ENCODE data around the gene FAM110A.
"Not testable (repeated sequence)": the region's sequence is repeated elsewhere in the genome, so short reads cannot be mapped to it uniquely, and the experiment has no call there.

Gene FAM110A

GRCh38 chr20:844473-845225 is 11.1 kb downstream of the FAM110A start:
- peak; percentile 71 to 89 (median 77) for DNase-seq (ENCODE audit: low read depth in 3 of 3)

- DNase-seq (ENCODE audit: low read depth in 3 of 3), result no peak
These were observed 11.8 kb downstream of the FAM110A start for GRCh38 chr20:845226-845868.

DNA sequence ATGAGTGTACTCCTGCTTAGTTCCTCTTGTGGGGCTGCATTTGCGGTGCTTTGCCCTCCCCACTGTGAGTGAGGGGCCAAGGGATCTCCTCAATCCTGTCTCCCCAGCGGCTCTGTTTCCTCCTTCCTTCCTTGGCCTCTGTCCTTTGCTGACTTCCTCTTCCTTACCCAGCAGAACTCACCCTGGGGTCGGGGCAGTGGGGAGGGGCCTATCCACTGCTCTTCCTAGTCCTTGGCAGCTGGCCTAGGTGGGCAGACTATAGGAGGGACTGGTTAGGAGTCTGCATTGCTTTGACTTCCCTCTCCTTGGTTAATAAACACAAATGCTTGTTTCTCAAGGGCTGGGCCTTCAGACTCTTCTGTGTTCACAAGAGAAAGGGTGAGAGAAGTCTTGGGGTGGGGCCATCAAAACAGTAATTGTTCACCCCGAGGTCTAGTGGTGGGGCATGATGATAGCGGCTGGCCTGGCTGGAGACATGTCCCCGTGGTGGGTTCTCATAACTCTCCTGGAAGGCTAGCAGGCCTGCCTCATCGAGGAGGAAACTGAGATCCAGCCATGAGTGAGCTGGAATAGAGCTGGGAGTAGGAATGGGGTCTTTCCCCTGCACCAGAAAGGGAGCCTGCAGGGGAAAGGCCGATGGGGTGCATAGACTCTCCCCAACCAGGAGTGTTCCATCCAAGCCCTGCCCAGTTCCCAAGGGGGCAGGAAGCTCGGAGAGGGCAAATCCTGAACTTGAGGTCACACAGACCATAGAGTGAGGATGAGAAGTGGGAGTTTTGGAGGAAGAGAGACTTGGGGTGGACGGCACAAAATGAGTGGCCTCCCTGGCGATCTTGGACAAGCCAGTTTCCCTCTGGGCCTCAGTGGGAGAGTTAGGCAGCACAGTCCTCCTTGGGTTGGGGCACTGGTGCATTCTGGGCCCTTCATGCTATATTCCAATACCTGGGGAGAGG is 12.7 kb downstream of the FAM110A start:
- DNase-seq (ENCODE audit: low read depth in 3 of 3), result no peak

GRCh38 chr20:846894-847278 is 13.4 kb downstream of the FAM110A start:
- DNase-seq (ENCODE audit: low read depth in 3 of 3), result no peak

DNA sequence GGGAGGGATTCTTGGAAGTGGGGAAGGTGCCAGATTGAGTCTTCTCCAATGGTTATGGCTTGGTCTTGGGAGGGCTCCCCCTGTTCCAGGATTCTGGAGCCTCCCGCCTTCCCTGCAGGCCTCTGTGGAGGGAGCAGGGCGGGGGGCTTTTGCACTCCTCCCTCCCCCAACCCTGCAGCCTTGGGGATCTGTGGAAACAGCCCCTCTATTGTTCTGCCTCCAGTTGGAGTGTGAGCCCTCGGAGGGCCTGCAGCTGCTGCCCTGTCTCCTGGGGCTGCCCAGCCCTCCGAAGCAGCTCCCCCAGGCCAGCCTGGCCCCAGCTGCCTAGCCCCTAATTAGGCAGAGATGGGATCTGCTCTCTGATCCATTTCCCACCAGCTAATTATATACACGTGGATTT is 14.7 kb downstream of the FAM110A start:
- no peak for DNase-seq (ENCODE audit: low read depth in 3 of 3)

DNA sequence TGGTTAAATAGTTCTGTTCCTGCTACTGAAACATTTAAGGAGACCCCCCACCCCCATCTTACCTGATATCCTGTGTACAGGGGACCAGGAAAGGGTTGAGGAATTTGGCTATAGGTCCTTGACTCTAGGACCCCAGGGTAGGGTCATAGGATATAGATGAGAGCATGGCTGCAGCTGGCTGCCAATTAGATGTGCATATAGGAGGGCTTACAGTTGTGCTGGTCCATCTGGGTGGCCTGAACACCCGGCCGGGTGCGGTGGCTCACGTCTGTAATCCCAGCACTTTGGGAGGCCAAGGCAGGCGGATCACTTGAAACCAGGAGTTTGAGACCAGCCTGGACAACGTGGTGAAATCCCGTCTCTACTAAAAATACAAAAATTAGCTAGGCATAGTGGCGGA is 15.2 kb downstream of the FAM110A start:
- DNase-seq (ENCODE audit: low read depth in 3 of 3), result not testable (repeated sequence)

DNA sequence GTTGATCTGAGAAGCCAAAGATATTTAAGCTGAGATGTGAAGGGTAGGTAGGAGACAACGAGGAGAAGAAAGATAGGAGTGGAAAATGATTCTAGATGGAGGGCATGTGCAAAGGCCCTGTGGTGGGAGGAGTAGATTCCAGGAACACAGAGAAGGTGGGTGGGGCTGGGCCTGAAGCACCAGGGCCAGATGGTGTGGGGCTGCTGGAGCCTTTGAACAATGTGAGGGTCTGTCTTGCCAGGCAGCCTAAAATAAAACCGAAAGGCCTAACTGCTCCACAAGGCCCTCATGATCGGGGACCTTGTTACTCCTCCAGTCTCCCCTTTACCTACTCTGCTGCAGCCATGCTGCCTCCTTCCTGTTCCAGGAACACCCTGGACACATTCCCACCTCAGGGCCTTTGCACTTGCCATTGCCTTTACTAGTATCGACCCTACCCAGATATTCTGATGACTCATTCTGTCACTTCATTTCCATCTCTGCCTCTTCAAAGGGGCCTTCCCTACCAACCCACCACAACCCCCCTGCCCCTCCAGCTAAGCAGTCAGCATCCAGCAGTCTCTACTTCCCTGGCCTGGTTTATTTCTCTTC is 20.0 kb downstream of the FAM110A start:
- no peak for DNase-seq (ENCODE audit: low read depth in 3 of 3)

DNA sequence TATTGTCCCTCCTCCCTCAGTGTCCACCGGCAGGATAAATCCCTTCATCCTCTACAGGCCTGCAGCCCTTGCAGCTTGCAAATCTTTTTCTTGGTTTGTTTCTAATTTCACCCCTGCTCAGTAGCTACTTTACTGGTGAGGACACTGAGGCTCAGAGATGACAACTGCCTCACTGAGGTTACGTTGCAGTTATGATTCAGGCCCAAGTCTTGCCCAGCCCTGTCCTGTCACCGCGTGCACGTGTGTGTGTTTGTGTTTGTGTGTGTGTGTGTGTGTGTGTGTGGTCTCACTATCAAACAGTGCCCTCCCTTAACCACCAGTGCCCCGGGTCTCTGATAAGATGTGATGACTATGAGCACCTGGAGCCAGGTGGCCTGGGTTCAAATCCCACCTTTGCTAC is 21.1 kb downstream of the FAM110A start:
- no peak for DNase-seq (ENCODE audit: low read depth in 3 of 3)

DNA sequence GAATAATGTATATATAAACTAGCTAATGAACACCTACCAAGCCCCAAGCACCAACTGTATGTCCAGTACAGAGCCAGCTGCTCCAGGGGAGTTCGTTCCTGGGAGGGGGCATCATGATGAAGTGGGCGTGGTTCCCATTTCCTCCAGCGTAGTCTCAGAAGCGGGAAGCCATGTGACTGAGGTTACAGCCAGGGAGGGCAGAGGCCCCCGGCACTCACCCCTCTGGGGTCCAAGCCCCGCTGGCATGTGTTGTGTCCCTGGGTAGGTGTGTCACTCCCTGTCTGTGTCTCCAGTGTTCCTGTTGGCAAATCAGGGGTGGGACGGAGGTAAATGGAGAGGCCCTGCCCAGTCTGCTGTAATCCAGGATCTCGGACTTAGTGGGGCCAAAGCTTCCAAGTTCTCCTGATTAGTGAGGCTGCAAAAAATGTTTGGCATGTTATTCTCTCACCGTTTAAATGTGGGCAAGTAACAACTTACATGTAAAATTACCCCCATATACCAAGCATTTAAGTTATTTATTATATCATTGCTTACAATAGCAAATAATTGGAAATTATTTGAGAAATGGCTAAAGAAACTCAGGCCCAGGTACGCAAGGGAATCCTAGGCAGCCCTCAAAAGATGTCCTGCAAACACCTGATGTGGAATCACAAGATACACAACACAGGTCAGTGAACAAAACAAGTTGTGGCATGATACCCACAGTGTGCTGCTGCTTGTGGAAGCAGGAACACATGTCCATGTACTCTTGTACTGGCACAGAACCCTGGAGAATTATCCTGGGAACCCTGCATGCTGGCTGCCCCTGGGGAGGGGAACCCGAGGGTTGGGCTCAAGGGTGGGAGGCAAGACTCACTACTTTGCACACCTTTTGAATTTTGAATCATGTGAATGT is 22.2 kb downstream of the FAM110A start:
- no peak for DNase-seq (ENCODE audit: low read depth in 3 of 3)

DNA sequence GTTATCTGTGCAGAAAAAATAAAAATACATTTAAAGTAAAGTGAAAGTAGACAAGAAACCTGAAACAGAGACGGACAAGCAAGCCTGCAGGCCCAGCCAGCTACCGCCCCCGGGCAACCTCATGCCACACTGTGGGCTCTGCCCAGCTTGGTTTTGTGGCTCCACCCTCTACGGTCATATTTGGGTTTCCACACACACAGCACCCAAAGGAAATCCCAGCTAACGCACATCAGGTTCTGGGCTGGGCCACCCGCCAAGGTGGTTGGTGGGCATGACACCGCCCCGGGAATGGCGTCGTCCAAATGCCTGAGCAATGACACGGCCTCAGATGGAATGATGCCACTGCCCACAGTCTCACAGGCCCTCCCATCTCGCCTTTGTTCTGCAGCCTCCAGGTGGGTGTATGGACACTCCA is 22.9 kb downstream of the FAM110A start:
- no peak for DNase-seq (ENCODE audit: low read depth in 3 of 3)

DNA sequence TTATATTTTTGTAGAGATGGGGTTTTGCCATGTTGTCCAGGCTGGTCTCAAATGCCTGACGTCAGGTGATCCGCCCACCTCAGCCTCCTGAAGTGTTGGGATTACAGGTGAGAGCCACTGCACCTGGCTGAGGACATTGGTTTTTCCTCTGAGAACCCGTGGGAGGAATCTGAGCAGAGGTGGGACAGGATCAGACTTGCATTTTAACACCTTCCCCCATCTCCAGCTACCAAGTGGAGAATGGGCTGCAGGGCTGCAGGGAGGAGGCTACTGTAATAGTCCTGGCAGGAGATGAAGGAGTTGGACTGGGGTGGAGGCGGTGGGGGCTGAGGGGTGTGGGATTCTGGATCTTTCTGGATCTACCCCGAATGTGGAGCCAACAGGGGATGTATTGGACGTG is 24.5 kb downstream of the FAM110A start:
- DNase-seq (ENCODE audit: low read depth in 3 of 3), result no peak

DNA sequence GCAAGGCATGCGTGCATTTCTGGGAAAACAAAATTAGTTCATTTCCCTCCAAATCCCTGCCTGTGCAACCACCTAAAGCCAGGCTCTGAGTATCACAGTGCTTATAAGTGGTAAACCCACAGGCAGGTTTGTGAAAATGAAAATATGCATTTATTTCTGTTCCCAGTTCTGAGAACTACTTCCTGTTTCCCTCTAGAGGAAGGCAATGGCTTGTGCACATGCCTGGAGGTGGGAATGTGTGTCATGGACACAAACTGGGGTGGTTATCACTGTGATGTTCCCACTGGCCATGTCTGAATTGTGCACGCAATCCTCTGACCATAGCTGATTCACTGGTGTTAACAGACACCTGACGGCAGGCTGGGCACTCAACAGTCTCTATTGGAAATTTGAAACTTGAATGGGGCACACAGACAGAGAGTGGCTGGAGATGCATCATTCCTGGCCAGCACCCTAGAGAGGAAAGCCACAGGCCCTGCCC is 26.3 kb downstream of the FAM110A start:
- no peak for DNase-seq (ENCODE audit: low read depth in 3 of 3)

DNA sequence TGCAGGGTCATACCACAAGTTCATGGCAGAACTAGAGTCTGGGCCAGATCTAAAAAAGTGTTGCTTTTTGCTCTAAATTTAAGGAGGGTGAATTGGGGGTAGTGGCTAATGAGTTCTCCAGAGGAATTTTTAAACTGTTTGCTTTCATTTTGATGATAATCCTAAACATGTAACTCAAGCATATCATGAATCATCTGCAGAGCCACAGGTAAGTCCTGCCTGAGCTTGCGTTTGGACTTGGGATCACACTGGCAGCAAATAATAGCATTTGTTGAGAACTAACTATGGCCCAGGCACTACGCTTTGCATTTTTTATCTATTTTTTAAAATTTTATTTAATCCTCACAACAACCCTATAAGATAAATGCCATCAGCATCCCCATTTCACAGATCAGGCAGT is 27.4 kb downstream of the FAM110A start:
- DNase-seq (ENCODE audit: low read depth in 3 of 3), result no peak

- DNase-seq (ENCODE audit: low read depth in 3 of 3), result no peak
These were observed 31.9 kb downstream of the FAM110A start for GRCh38 chr20:865440-865839.

DNA sequence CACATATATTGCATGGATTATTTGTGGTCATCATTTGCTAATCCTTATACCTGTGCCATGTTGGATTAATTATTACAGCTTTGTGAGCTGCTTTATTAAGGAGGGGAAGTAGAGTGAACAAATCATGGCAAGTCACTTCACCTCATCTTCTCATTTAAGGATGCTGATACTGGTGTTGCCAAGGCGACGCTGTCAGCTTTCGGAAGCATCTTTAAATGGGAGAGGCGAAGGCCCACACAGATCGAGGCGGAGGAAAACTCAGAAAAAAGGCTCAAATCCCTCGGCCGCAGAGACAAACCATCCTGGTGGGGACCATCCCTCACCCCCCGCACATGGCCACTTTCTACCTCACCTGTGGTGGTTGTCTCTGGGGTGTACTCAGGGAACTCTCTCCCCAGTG is 34.8 kb downstream of the FAM110A start:
- DNase-seq (ENCODE audit: low read depth in 3 of 3), result no peak

DNA sequence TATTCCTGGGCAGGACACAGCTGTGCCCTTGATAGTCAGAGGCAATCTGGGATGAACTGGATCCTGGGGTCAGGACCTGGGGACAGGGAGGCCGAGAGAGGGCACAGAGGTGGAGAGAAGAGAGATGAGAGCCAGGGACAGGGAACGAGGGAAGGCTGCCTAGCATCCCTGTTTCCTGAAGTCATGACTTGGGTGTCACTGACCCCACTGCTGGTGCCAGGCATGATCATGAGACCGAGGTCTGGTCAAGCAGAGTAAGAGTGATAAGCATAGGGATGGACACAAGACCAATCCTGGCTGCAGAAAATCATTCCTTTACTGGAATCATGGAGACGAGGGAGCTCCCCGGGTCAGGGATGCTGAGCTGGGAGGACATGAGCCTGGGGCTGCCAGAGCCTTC is 36.1 kb downstream of the FAM110A start:
- no peak for DNase-seq (ENCODE audit: low read depth in 3 of 3)

DNA sequence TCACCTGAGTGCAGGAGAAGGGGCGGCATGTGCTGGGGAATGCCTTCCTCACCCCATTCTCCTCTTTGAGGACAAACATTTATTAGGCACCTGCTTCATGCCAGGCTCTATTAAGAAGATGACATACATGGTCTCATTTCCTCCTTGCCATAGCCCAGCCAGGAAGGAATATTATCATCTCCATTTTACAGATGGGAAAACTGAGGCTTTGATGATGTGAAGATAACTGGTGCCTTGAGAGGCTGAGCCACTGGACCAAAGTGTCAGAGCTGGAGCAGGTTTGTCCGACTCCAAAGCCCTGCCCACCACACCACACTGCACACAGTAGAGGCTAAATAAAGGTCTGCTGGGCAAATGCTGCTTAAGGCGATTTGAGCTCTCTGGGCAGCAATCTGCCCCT is 37.2 kb downstream of the FAM110A start:
- DNase-seq (ENCODE audit: low read depth in 3 of 3), result no peak

DNA sequence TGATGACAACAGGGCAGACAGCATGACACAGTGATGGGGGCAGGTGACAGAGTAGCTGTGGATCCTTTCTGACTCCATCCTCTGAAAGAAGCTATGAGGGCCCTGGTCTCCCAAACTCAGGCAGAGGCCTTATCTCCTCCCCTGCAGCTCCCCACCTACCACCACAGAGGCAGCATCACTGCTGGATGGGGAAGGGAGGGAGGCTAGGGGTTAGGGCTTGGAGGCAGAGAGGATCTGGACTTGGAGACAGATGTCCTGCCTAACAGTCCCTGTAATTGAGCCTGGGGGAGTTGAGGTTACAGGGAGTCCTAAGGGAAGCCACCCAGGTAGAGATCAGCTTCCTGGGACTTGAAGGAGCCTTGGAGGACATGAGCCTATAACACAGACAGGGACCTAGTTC is 37.9 kb downstream of the FAM110A start:
- DNase-seq (ENCODE audit: low read depth in 3 of 3), result no peak

- DNase-seq (ENCODE audit: low read depth in 3 of 3), result no peak
These were observed 38.4 kb downstream of the FAM110A start for GRCh38 chr20:871948-872347.

GRCh38 chr20:872855-873520 is 39.5 kb downstream of the FAM110A start:
- no peak for DNase-seq (ENCODE audit: low read depth in 3 of 3)
